HepG2 (cell line): ENCODE data around the gene GRM4.

Experiments used
- ATF3 ChIP-seq: sonication (generic); formaldehyde crosslinking; IDR thresholded peaks from 2 replicates; pipeline ENCODE4 v1.4.0; 2020; ENCODE audit warnings: missing genetic modification reagents
- HDAC1 ChIP-seq: sonication (generic); formaldehyde crosslinking; IDR thresholded peaks from 2 replicates; pipeline ENCODE4 v1.5.1; 2020; ENCODE audit warnings: mild to moderate bottlenecking, missing genetic modification reagents
- ZNF878 ChIP-seq: sonication (generic); formaldehyde crosslinking; IDR thresholded peaks from 2 replicates; pipeline ENCODE4 v1.8.1; 2023; ENCODE audit warnings: mild to moderate bottlenecking, missing genetic modification reagents, moderate library complexity
- TF ChIP-seq, protein P1 (sequence below), 2 experiments: IDR thresholded peaks; 2 replicates each; pipeline ENCODE4 v1.6.1; 2011 to 2012; ENCODE audit warnings: low read length in 2 of 2, borderline replicate concordance in 1 of 2, low read depth in 1 of 2, mild to moderate bottlenecking in 1 of 2, moderate library complexity in 1 of 2

- TF ChIP-seq HDAC1 (CRISPR knock-in tag) (no peak), ATF3 (CRISPR knock-in tag) (no peak), ZNF878 (CRISPR knock-in tag) (no peak)
- TF ChIP-seq, protein P1, sequence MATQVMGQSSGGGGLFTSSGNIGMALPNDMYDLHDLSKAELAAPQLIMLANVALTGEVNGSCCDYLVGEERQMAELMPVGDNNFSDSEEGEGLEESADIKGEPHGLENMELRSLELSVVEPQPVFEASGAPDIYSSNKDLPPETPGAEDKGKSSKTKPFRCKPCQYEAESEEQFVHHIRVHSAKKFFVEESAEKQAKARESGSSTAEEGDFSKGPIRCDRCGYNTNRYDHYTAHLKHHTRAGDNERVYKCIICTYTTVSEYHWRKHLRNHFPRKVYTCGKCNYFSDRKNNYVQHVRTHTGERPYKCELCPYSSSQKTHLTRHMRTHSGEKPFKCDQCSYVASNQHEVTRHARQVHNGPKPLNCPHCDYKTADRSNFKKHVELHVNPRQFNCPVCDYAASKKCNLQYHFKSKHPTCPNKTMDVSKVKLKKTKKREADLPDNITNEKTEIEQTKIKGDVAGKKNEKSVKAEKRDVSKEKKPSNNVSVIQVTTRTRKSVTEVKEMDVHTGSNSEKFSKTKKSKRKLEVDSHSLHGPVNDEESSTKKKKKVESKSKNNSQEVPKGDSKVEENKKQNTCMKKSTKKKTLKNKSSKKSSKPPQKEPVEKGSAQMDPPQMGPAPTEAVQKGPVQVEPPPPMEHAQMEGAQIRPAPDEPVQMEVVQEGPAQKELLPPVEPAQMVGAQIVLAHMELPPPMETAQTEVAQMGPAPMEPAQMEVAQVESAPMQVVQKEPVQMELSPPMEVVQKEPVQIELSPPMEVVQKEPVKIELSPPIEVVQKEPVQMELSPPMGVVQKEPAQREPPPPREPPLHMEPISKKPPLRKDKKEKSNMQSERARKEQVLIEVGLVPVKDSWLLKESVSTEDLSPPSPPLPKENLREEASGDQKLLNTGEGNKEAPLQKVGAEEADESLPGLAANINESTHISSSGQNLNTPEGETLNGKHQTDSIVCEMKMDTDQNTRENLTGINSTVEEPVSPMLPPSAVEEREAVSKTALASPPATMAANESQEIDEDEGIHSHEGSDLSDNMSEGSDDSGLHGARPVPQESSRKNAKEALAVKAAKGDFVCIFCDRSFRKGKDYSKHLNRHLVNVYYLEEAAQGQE (IDR thresholded peaks at IDR 0.05; ENCODE audit: borderline replicate concordance in 1 of 2, low read depth in 1 of 2, low read length in 2 of 2) = no peak
Measured at GRCh38 chr6:34061348-34061747, 84.5 kb downstream of the GRM4 start.
